Left ventricle myocardium superior (tissue), 1 donor: ENCODE results near the gene ENTPD6. TPM values are rescaled to one million over a fixed set of nuclear protein-coding genes. Genes with fewer than 3 reads are reported as not detected.

ENCODE experiments used
- ATAC-seq: fragments of 200-7000 bp; cut with Tn5 transposase; one replicate; pipeline ENCODE4 v1.9.1; 2020; ENCODE audit warnings: mild to moderate bottlenecking, moderate library complexity
- DNase-seq: peaks from one replicate; pipeline ENCODE4 v3.0.0-alpha.2; 2020
- intact Hi-C: fragments of 100-400 bp; cut with micrococcal nuclease; formaldehyde crosslinking; loops from one replicate; pipeline ENCODE4 v1.11.0; 2022
- total RNA-seq: library from RNA; stranded (reverse); fragmentation: NEBNext Ultra II Directional; extraction: Animal tissue kit (Norgen Biotek cat#: 25700); gene quantifications from one replicate; pipeline ENCODE4 v1.2.1, GENCODE V29; 2021
- donor health status: DM: no; HTN: yes; CAD: no; lungs with severe emphysema.

ENTPD6 gene
- total RNA-seq, 1 donor from 2014 or later, result 130 TPM

DNA sequence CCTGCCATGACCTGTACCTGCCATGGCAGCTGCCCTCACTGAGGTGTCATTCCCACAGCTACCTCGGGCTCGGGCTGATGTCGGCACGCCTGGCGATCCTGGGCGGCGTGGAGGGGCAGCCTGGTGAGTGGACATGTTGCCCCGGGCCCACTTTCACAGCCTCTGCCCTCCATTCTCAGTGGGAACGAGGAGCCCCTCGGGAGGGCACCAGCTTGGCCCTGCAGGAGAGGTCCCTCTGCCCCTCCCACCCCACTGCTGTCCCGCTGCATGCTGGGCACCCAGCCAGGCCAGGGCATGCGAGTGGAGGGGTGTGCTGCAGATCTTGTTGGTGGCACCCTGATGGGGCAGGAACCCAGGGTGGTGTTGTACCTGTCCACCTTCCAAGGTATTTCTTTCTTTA, 23.0 kb downstream of the ENTPD6 start:
- DNase-seq (no peak), ATAC-seq (no peak)
- intact Hi-C loops, result no loop called here

DNA sequence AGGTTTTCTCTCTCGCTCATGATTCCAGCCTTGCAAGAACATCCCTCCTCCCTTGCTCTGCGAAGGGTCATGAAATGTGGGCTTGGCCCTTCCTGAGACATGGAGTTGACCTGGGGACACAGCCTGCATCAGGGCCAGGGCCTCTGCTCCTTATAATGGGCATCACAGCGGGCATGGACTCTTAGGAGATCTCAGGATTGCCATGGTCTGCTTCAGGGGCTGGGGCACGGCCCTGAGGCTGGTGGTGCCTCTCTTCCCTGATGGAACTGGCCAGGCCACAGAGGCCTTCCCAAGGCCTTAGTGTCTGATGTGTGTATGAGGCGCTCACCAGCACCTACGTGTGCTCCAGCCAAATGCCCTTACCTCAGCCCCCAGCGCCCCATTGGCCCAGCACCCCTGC, 23.9 kb downstream of the ENTPD6 start:
- intact Hi-C loops, result no loop called here
- ATAC-seq, result no peak
- no peak for DNase-seq

DNA sequence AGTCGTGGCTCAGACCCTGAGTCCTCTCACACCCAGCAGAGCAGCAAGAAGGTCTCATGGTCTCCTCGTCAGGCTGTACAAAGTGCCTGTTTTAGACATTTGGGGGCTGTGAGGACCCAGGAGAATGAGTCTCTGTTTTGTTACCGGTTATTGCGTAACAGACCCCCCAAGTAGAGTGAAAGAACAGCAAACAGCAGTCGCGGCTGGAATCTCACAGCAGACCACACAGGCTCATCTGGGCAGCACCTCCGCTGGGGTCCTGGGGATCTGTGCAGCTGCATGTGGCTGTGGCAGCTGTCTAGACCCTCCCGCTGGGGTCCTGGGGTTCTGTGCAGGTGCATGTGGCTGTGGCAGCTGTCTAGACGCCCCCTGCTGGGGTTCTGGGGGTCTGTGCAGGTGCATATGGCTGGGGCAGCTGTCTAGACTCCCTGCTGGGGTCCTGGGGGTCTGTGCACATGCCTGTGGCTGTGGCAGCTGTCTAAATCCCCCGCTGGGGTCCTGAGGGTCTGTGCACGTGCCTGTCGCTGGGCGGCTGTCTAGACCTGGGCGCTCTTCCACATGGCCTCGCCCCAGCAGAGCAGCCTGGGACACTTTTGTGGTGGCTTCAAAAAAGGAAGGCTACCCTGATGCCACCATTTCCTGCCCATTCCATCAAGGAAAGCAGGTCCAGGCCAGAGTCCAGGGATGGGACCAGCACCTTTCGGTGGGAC, 24.7 kb downstream of the ENTPD6 start:
- intact Hi-C loops, result no loop called here
- ATAC-seq (no peak), DNase-seq (no peak)

DNA sequence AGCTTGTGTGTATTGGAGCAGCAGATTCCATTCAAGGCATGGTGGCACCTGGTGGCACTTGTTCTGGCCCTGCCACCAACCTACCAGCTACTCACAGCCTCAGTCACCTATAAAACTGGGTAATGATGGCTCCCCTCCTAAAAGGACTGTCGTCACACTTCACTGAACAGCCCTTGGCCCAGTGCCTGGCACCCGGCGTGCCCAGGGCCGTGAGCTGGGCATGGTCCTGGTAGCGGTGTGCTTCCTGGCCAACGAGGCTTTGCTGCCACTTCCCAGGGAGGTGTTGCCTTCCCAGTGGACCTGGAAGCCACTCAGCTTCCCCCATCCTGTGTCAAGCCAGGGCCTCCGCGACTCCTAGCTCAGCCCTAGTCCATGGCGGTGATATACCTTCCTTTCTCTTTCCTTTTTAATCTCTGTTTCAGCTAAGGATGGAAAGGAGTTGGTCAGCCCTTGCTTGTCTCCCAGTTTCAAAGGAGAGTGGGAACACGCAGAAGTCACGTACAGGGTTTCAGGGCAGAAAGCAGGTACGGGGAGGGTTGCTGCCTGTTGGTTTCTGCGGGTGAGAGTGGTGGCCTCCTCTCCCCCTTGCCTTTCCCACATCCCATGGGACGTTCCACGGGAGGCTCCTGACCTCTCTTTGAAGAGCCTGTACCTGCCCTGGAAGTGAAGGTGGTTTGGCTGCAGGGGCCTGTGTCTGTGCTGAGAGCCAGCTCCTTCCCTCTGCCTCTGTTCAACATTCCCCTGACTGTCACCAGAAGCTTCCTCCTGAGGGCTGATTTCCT, 25.5 kb downstream of the ENTPD6 start:
- ATAC-seq (peak; percentile 74), DNase-seq (peak; percentile 88)
- intact Hi-C loops, result no loop called here

DNA sequence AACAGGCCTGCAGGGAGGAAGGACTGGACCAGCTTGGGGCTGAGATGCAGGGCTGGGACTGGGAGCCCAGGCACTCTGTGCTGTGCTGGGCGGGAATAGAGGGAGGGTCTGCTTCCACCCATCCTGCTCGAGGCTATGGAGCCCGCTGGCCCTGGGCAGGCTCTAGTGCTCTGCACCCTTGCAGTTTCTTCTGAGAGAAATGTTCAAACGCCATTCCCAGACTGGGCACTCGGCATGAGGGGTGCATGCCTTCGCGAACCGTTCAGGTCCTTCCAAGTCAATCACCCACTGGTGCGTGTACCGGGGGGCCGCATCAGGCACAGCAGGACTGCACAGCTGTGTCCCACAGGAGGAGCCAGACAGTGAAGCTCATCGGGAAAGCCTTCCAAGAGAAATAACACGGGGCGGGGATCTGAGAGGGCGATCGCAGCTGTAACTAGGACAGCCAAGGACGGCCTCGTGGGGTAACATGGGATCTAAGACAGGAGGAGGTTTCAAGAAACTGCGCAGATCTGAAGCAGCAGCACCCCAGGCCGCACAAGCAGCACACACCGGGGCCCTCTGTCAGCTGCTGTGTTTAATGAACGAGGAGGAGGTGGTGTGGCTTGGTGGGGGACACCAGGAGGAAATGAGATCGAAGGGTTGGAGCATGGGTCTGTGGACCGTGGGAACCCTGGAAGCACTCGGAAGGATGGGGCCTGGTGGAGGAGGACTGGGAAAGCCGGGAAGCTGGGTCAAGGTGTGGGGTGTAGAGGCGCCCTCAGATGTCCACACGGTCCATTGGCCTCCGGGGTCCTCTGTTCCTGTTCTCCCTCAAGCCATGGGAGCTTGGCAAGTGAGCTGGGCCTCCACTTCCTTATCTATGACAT, 26.3 kb downstream of the ENTPD6 start:
- ATAC-seq (peak; percentile 48), DNase-seq (peak; percentile 75)
- intact Hi-C loops, result no loop called here

DNA sequence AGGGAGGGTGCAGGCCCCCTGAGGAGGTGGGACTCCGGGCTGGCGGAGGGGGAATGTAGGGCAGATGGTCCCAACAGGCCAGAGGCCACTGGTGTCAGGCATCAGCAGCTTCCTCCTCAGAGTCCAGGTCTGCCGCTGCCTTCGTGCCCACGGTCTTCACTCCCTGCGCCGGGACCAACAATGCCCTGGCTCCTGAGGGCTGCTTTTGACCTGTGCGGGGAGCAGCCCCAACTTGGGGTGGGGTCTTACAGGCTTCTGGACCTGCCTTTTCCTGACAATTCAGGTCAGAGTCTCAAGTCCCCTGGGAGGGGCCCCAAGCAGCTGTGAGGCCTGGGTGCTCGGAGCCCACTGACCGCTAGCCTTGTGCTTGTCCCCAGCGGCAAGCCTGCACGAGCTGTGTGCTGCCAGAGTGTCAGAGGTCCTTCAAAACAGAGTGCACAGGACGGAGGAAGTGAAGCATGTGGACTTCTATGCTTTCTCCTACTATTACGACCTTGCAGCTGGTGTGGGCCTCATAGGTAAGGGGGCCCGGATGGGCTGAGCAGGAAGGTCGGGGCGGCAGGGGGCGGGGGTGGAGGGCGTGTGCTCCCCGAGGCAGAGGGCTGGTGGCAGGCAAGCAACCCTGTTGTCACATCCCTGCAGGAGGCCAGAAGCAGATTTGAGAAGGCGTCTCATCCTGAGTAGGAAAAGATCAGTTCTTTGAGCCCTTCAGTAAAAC, 27.1 kb downstream of the ENTPD6 start:
- intact Hi-C loops, result no loop called here
- no peak for ATAC-seq
- DNase-seq, result peak; percentile 52

DNA sequence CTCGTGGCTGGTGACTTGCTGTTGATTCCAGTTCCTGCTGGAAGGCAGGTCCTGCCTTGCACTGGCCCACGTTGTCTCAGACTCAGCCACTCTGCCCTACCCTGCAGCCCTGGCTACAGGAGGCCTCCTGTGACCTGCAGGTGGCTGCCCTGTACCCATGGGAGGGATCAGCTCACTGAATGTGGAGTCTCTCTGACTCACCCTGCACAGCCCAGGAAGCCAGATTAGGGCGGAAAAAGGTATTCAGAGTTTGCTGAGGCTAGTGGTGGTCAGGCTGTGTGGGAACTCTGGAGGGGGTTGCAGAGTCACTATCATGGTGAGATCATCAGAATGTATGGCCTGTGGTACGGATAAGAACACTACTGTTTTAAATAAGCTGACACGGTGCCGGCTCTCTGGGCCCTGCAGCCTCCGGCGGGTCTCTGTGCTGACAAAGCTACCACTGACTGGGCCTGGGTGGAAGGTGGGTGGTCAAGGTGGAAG, 27.7 kb downstream of the ENTPD6 start:
- intact Hi-C loops, result no loop called here
- DNase-seq (no peak), ATAC-seq (no peak)

DNA sequence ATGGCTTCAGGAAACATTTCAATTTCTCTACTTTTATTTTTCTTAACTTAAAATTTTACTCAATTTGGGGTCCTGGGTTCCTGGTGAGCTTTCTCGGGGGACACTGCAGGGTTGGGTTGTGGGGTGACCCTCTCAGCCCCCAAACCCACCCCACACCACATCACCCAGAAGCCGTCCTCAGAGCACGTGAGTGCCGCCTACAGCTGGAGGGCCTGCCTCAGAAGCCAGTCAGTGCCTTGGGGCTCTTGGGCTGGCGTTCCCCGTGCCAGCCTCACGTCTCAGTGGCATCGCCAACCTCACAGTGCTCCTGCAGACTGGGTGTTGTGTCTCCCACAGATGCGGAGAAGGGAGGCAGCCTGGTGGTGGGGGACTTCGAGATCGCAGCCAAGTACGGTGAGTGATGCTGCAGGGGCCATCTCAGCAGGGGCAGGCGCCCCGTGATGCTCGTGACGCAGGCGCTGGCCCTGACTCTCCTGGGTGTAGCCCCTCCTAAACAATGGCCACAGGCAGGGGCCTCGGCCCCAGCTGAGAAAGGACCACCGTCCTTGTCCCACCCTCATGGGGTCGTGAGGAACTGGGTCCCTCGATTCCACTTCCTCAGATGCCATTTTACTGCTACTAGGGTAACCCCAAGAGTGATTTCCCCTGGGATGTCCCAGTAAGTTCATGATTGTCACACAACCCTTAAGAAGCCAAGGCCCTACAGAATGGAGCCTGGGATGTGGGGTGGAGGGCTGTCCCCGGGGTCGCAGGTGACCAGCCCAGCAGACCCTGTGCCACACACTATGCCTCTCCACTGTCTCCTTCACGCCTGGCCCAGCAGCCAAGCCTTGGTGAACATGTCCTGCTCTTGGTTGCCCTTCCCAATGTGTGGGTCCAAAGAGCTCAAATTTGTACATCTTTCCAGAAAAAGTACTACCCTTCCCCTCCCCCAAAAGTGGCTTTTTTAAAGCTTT, 28.5 kb downstream of the ENTPD6 start:
- intact Hi-C loops, result no loop called here
- DNase-seq, result no peak

DNA sequence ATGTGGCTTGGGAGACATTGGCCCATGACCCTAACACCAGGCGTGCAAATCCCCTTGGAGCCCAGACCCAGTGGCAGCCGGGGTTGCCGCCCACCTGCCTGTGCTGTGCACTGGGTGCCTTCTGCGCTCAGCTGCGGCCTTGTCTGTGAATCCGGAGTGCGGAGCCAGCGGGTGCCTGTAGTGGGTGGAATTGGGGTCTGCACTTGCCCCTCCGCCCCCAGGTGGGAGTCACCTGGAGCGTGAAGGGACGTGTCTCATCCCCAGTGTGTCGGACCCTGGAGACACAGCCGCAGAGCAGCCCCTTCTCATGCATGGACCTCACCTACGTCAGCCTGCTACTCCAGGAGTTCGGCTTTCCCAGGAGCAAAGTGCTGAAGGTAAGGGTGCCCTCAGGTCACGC, 29.4 kb downstream of the ENTPD6 start:
- no peak for DNase-seq

More for the DNA sequence above, 28.5 kb downstream of the ENTPD6 start:
- no peak for ATAC-seq

DNA sequence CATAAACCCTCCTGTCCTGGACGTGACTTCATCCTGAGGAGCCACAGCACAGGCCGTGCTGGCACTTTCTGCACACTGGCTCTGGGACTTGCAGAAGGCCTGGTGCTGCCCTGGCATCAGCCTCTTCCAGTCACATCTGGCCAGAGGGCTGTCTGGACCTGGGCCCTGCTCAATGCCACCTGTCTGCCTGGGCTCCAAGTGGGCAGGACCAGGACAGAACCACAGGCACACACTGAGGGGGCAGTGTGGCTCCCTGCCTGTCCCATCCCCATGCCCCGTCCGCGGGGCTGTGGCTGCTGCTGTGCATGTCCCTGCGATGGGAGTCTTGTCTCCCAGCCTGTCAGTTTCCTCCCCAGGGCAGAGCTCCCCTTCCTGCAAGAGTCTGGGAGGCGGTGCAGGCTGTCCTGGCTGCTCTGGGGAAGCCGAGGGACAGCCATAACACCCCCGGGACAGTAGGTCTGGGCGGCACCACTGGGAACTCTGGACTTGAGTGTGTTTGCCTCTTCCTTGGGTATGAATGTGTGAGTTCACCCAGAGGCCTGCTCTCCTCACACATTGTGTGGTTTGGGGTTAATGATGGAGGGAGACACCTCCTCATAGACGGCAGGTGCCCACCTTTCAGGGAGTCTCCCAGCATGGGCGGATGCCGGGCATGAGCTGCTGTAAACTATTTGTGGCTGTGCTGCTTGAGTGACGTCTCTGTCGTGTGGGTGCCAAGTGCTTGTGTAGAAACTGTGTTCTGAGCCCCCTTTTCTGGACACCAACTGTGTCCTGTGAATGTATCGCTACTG, 30.3 kb downstream of the ENTPD6 start:
- ATAC-seq (peak; percentile 11), DNase-seq (peak; percentile 65)
- intact Hi-C loops, result no loop called here

More for the DNA sequence above, 29.4 kb downstream of the ENTPD6 start:
- intact Hi-C loops, result no loop called here
- no peak for ATAC-seq

DNA sequence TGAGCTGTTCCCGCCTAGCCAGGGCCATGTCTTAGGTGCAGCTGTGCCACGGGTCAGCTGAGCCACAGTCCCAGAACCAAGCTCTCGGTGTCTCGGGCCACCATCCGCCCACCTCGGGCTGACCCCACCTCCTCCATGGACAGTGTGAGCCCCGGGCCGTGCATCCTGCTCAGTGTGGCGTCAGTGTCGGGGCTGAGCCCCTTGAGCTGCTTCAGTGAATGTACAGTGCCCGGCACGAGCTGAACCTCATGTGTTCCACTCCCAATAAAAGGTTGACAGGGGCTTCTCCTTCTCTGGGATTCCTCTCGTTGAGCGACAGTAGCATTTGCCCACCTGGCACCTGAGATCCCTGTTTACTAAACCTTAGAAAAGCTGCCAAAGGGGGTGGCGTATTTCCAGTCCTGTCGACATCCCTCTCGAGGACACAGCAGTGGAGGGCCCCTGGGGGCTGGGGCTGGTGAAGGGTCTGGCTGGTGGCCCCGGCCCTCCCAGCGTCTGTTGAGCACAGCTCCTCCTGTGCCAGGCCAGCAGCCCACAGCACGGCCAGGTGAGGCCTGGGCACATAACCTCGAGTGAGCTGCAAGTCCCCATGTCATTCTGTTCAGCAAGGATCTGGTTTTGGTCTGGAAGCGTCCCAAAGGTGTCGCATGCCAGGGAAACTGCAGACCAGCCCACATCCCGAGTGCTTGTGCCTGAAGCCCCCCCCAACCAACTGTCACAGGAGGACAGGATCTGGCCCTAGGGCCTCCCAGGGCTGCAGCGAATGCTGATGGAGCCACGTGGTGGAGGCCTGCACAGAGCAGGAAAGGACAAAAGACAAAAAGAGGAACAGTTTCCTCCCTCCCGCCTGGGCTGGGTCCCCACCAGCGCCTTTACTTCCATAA, 31.2 kb downstream of the ENTPD6 start:
- ATAC-seq, result peak; percentile 69
- intact Hi-C loops, result no loop called here
- DNase-seq, result peak; percentile 80

DNA sequence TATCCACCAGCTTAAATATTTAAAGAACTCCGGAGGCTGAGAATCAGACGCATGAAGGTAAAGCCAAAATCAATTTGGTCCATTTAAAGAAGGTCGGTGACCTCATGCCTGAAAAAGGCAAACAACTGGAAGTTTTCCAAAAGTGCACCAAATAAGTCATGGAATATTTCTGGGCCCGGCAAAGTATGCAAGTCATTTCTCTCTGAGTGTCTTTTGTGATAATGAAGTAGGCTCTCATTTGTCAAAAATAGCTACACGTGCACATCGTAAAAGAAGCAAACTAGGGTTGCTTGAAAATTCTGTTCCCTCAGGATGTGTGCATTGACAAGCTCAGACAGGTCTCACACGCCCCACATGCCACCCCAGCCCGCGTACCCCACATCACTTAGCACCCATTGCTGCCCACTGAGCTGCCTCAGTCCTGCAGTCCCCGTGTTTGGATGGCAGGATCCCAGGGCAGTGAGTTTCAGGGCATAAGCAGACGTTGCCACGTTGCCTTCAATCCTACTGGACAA, 31.9 kb downstream of the ENTPD6 start:
- peak; percentile 59 for DNase-seq
- intact Hi-C loops, result no loop called here
- ATAC-seq, result peak; percentile 64

DNA sequence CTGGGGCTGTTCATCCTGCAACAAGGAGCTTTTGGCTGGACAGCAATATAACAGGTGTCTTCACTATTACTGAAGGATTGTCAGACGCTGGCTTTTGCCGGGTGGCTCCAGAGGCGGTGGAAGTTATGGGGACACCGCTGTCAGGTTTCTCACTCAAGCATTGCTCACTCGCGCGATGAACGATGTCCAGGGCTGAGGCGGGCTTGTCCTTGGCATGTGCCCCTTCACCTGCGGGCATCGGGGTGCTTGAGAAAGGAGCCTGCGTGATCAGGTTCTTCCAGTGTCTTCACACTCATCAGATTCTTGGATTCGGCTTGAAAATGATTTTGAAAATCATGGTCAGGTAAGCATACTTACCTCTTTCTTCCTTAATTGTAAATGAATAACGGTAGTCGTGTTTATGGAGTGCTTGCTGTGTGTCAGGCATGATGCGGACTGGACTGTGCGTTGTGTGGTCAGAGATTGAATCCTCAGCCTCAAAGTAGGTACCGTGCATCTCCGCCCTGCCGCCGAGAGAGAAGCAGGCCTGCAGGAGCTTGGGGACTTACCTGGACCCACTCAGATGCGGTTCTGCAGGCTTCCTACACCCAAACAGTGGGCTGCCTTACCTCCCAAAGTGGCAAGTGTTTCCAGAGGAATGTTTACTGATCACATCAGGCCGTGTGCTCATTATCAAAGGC, 34.1 kb downstream of the ENTPD6 start:
- intact Hi-C loops, result no loop called here
- DNase-seq, result no peak
- ATAC-seq, result no peak

DNA sequence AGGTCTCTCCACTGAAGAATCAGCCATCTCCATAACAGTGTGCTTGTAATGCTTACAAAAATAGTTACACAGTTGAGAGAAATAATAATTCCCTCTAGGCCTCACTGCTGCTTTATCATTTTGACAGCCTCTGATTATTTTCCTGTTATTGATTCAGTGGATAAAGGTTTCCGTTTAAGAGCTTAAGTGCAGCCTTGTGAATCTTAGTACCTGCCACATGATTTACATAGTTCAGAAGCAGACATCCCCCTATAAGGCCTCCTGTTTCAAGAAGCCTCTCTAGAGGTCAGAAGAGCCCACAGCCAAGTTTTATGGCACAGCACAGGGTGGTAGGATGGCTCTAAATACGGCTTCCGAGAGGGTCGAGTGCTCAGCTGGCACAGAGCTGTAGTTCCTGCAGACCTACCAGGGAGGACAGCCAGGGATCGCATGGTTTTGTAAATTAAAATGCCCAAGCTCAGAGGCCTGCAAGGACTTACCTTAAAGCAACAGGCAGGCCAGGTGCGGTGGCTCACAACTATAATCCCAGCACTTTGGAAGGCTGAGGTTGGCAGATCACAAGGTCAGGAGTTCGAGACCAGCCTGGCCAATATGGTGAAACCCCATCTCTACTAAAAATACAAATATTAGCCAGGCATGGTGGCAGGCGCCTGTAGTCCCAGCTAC, 34.8 kb downstream of the ENTPD6 start:
- DNase-seq (peak; percentile 39), ATAC-seq (peak; percentile 40)
- intact Hi-C loops, result no loop called here
